ENCODE measurements around the gene CDH4. TPM values are rescaled to one million over a fixed set of nuclear protein-coding genes. Genes with fewer than 3 reads are reported as not detected.

The CDH4 gene
- total RNA-seq, 1 donor from 2014 or later: 1.1 TPM

- no peak for DNase-seq
Measured at GRCh38 chr20:61561111-61561830, 309.2 kb downstream of the CDH4 start.

GRCh38 chr20:61562491-61562890 lies 310.4 kb downstream of the CDH4 start:
- DNase-seq: no peak

- no peak for DNase-seq
Measured at GRCh38 chr20:61562897-61563504, 310.9 kb downstream of the CDH4 start.

- no peak for DNase-seq
Measured at GRCh38 chr20:61564628-61565027, 312.6 kb downstream of the CDH4 start.

- no peak for DNase-seq
Measured at GRCh38 chr20:61565791-61566190, 313.7 kb downstream of the CDH4 start.

- DNase-seq: no peak
Measured at GRCh38 chr20:61566691-61567090, 314.6 kb downstream of the CDH4 start.

- no peak for DNase-seq
Measured at GRCh38 chr20:61567204-61567603, 315.1 kb downstream of the CDH4 start.

GRCh38 chr20:61569825-61570224 lies 317.8 kb downstream of the CDH4 start:
- DNase-seq: no peak

- DNase-seq: no peak
Measured at GRCh38 chr20:61570646-61571195, 318.7 kb downstream of the CDH4 start.

- no peak for DNase-seq
Measured at GRCh38 chr20:61571221-61571620, 319.2 kb downstream of the CDH4 start.

- no peak for DNase-seq
Measured at GRCh38 chr20:61571916-61572711, 320.1 kb downstream of the CDH4 start.

GRCh38 chr20:61572789-61573188 lies 320.7 kb downstream of the CDH4 start:
- no peak for DNase-seq

- no peak for DNase-seq
Measured at GRCh38 chr20:61573415-61574305, 321.6 kb downstream of the CDH4 start.

GRCh38 chr20:61575151-61575937 lies 323.3 kb downstream of the CDH4 start:
- no peak for DNase-seq

- no peak for DNase-seq
Measured at GRCh38 chr20:61576372-61576771, 324.3 kb downstream of the CDH4 start.

- no peak for DNase-seq
Measured at GRCh38 chr20:61577065-61577464, 325.0 kb downstream of the CDH4 start.

- DNase-seq: no peak
Measured at GRCh38 chr20:61579908-61580307, 327.8 kb downstream of the CDH4 start.

GRCh38 chr20:61580958-61581824 lies 329.1 kb downstream of the CDH4 start:
- DNase-seq: no peak

GRCh38 chr20:61581825-61582188 lies 329.7 kb downstream of the CDH4 start:
- DNase-seq: no peak
